H9 (cell line): ENCODE results near the gene EDN3. TPM values are rescaled to one million over a fixed set of nuclear protein-coding genes. Genes with fewer than 3 reads are reported as not detected.

ENCODE experiments used
- DNase-seq: peaks from one replicate; pipeline ENCODE4 v3.0.0-alpha.2; 2017
- H2AFZ ChIP-seq: one replicate; pipeline ENCODE4 v1.6.1; 2013; ENCODE audit warnings: mild to moderate bottlenecking, low read length, control low read depth, moderate library complexity
- H2AK5ac ChIP-seq: 2 replicates; pipeline ENCODE4 v1.6.1; 2013; ENCODE audit warnings: low read length, control low read depth, mixed read lengths; ENCODE audit not compliant: insufficient read length
- H2BK120ac ChIP-seq: one replicate; pipeline ENCODE4 v1.6.1; 2013; ENCODE audit warnings: low read depth, mild to moderate bottlenecking, low read length, control low read depth, inconsistent platforms; ENCODE audit not compliant: poor library complexity, severe bottlenecking
- H2BK12ac ChIP-seq: 2 replicates; pipeline ENCODE4 v1.6.1; 2013; ENCODE audit warnings: low read length, control low read depth, mixed read lengths, low read depth; ENCODE audit not compliant: insufficient read length
- H2BK15ac ChIP-seq: 2 replicates; pipeline ENCODE4 v1.6.1; 2013; ENCODE audit warnings: low read depth, low read length, control low read depth
- H2BK20ac ChIP-seq: one replicate; pipeline ENCODE4 v1.6.1; 2013; ENCODE audit warnings: low read depth, mild to moderate bottlenecking, low read length, control low read depth, inconsistent platforms; ENCODE audit not compliant: poor library complexity, severe bottlenecking
- H2BK5ac ChIP-seq: 2 replicates; pipeline ENCODE4 v1.6.1; 2013; ENCODE audit warnings: low read length, control low read depth, mixed read lengths; ENCODE audit not compliant: insufficient read length
- H3K14ac ChIP-seq: 2 replicates; pipeline ENCODE4 v1.6.1; 2013; ENCODE audit warnings: low read length, control low read depth; ENCODE audit not compliant: insufficient read depth
- H3K18ac ChIP-seq: 2 replicates; pipeline ENCODE4 v1.6.1; 2013; ENCODE audit warnings: low read depth, mild to moderate bottlenecking, mixed read lengths, low read length, control low read depth; ENCODE audit not compliant: insufficient read length
- H3K23ac ChIP-seq: 2 replicates; pipeline ENCODE4 v1.6.1; 2013; ENCODE audit warnings: low read length, control low read depth, mixed read lengths, low read depth; ENCODE audit not compliant: insufficient read length
- H3K23me2 ChIP-seq: 2 replicates; pipeline ENCODE4 v1.6.1; 2013; ENCODE audit warnings: low read depth, mild to moderate bottlenecking, mixed read lengths, low read length, control low read depth; ENCODE audit not compliant: insufficient read length, poor library complexity, severe bottlenecking
- H3K27ac ChIP-seq: 2 replicates; pipeline ENCODE4 v1.5.1; 2013; ENCODE audit warnings: low read length, control low read depth, mixed read lengths, low read depth; ENCODE audit not compliant: insufficient read length
- H3K27me3 ChIP-seq: 2 replicates; pipeline ENCODE4 v1.6.1; 2013; ENCODE audit warnings: low read length, control low read depth, inconsistent platforms; ENCODE audit not compliant: insufficient read depth
- H3K4ac ChIP-seq: 2 replicates; pipeline ENCODE4 v1.6.1; 2013; ENCODE audit warnings: low read depth, mild to moderate bottlenecking, control low read depth, inconsistent platforms, low read length, moderate library complexity
- H3K4me1 ChIP-seq: 2 replicates; pipeline ENCODE4 v1.6.1; 2013; ENCODE audit warnings: low read length, control low read depth, inconsistent platforms; ENCODE audit not compliant: insufficient read depth
- H3K4me2 ChIP-seq: 2 replicates; pipeline ENCODE4 v1.6.1; 2013; ENCODE audit warnings: low read length, control low read depth, mixed read lengths; ENCODE audit not compliant: insufficient read length, insufficient read depth
- H3K56ac ChIP-seq: 2 replicates; pipeline ENCODE4 v1.6.1; 2013; ENCODE audit warnings: low read depth, mild to moderate bottlenecking, mixed read lengths, low read length, control low read depth; ENCODE audit not compliant: insufficient read length
- H3K79me1 ChIP-seq: 2 replicates; pipeline ENCODE4 v1.6.1; 2013; ENCODE audit warnings: low read depth, mild to moderate bottlenecking, moderate library complexity, low read length, control low read depth, inconsistent platforms; ENCODE audit not compliant: insufficient read depth, poor library complexity, severe bottlenecking
- H3K79me2 ChIP-seq: 2 replicates; pipeline ENCODE4 v1.6.1; 2013; ENCODE audit warnings: low read length, control low read depth, inconsistent platforms; ENCODE audit not compliant: insufficient read depth
- H3K9ac ChIP-seq: 2 replicates; pipeline ENCODE4 v1.6.1; 2013; ENCODE audit warnings: low read length, control low read depth, mixed read lengths; ENCODE audit not compliant: insufficient read length; ENCODE audit errors: extremely low read depth
- H3K9me3 ChIP-seq: one replicate; pipeline ENCODE4 v1.6.1; 2013; ENCODE audit warnings: low read depth, low read length, inconsistent platforms; ENCODE audit not compliant: control insufficient read depth
- H3T11ph ChIP-seq: one replicate; pipeline ENCODE4 v1.6.1; 2013; ENCODE audit warnings: mild to moderate bottlenecking, low read length, control low read depth, inconsistent platforms
- H4K20me1 ChIP-seq: one replicate; pipeline ENCODE4 v1.6.1; 2013; ENCODE audit not compliant: control insufficient read depth, insufficient read length, insufficient read depth
- H4K5ac ChIP-seq: 2 replicates; pipeline ENCODE4 v1.6.1; 2013; ENCODE audit warnings: low read depth, mild to moderate bottlenecking, mixed read lengths, low read length, control low read depth; ENCODE audit not compliant: insufficient read length
- H4K8ac ChIP-seq: replicated peaks from 2 replicates; pipeline ENCODE4 v1.6.1; 2013; ENCODE audit warnings: low read length, control low read depth, mixed read lengths, low read depth; ENCODE audit not compliant: insufficient read length
- H4K91ac ChIP-seq: 2 replicates; pipeline ENCODE4 v1.6.1; 2013; ENCODE audit warnings: low read depth, mild to moderate bottlenecking, moderate library complexity, mixed read lengths, low read length, control low read depth; ENCODE audit not compliant: insufficient read length
- H3K27ac Mint-ChIP-seq, 3 experiments: 2 replicates in 2 of 3; 3 replicates in 1 of 3; pipeline ENCODE4 v1.8.0; 2020 to 2021; ENCODE audit warnings: mixed read lengths in 3 of 3, mild to moderate bottlenecking in 1 of 3, moderate library complexity in 1 of 3
- H3K27me3 Mint-ChIP-seq: 2 replicates; pipeline ENCODE4 v1.8.0; 2021; ENCODE audit warnings: low read depth, mild to moderate bottlenecking, moderate library complexity, mixed read lengths
- H3K36me3 Mint-ChIP-seq, 3 experiments: 2 replicates in 2 of 3; 3 replicates in 1 of 3; pipeline ENCODE4 v1.8.0; 2020 to 2021; ENCODE audit warnings: low read depth in 3 of 3, mixed read lengths in 3 of 3; ENCODE audit not compliant: insufficient read depth in 1 of 3
- H3K4me1 Mint-ChIP-seq, 2 experiments: 2 replicates each; pipeline ENCODE4 v1.8.0; 2020; ENCODE audit warnings: mixed read lengths in 2 of 2
- H3K4me3 Mint-ChIP-seq, 2 experiments: 2 replicates in 1 of 2; 3 replicates in 1 of 2; pipeline ENCODE4 v1.8.0; 2020 to 2021; ENCODE audit warnings: mild to moderate bottlenecking in 2 of 2, mixed read lengths in 2 of 2, moderate library complexity in 1 of 2
- H3K9me3 Mint-ChIP-seq, 2 experiments: 2 replicates in 1 of 2; 3 replicates in 1 of 2; pipeline ENCODE4 v1.8.0; 2020; ENCODE audit warnings: mild to moderate bottlenecking in 2 of 2, mixed read lengths in 2 of 2, moderate library complexity in 1 of 2
- CTCF ChIP-seq: fragments of 200-600 bp; sonication (generic); conservative IDR thresholded peaks from 3 replicates; pipeline ENCODE4 v1.8.0; 2021; ENCODE audit warnings: antibody characterized with exemption, mild to moderate bottlenecking
- WGBS: extraction: QIAGEN DNeasy Blood & Tissue Kit; methylation state at CpG from one replicate; pipeline ENCODE4 v1.1.7; 2013; ENCODE audit warnings: missing lambda C conversion rate, low lambda C conversion rate, mixed read lengths; ENCODE audit not compliant: insufficient read length; ENCODE audit errors: extremely low coverage; 5-methylcytosine and 5-hydroxymethylcytosine counted together
- total RNA-seq: library from RNA; stranded (reverse); gene quantifications from 2 replicates; pipeline ENCODE4 v1.2.1, GENCODE V29; 2021

EDN3 gene
- total RNA-seq, 1 experiment from 2014 or later = 0.20 TPM

GRCh38 chr20:59351157-59352040 is 51.0 kb downstream of the EDN3 start:
- H2BK20ac ChIP-seq = no peak overlapping the region
- no peak overlapping the region for H3K14ac ChIP-seq
- no peak overlapping the region for H3K4ac ChIP-seq
- no peaks in the 10 kb centered on the region for H4K20me1 ChIP-seq
- Mint-ChIP-seq H3K4me1 (no peaks in the 10 kb centered on the region), H3K4me3 (no peak overlapping the region), H3K36me3 (no peaks in the 10 kb centered on the region), H3K27ac (no peak overlapping the region), H3K9me3 (no peaks in the 10 kb centered on the region; a peak in 1 of 5 replicates), H3K27me3 (peaks cover 25% of the 10 kb centered on the region)
- H4K91ac ChIP-seq = no peak overlapping the region
- H2AK5ac ChIP-seq = no peak overlapping the region
- TF ChIP-seq CTCF = no peak
- no peak overlapping the region for H2AFZ ChIP-seq
- DNase-seq = no peak
- no peak overlapping the region for H3K27ac ChIP-seq
- no peaks in the 10 kb centered on the region for H3K4me1 ChIP-seq
- no peak overlapping the region for H3K4me2 ChIP-seq
- no peak overlapping the region for H2BK120ac ChIP-seq
- no peak overlapping the region for H3K56ac ChIP-seq
- no peak overlapping the region for H2BK15ac ChIP-seq
- H4K8ac ChIP-seq = no peak overlapping the region
- no peaks in the 10 kb centered on the region; the same call in 1 of the 2 replicates for H3K27me3 ChIP-seq
- no peak overlapping the region for H2BK5ac ChIP-seq
- H4K5ac ChIP-seq = no peak overlapping the region
- H3K9me3 ChIP-seq = no peaks in the 10 kb centered on the region
- no peaks in the 10 kb centered on the region for H3K79me2 ChIP-seq
- 100% methylated on average over 1 of the region's 10 CpGs for WGBS
- H3K23ac ChIP-seq = no peak overlapping the region
- no peak overlapping the region for H3T11ph ChIP-seq
- no peaks in the 10 kb centered on the region for H3K23me2 ChIP-seq
- H3K9ac ChIP-seq = no peak overlapping the region
- H3K18ac ChIP-seq = no peak overlapping the region
- H2BK12ac ChIP-seq = no peak overlapping the region
- no peaks in the 10 kb centered on the region for H3K79me1 ChIP-seq
